ENCODE measurements around the gene MVK. TPM values are rescaled to one million over a fixed set of nuclear protein-coding genes. Genes with fewer than 3 reads are reported as not detected.

Gene MVK
- total RNA-seq, 4 donors from 2014 or later = 7.1 to 12.0 (median 9.9) TPM

DNA sequence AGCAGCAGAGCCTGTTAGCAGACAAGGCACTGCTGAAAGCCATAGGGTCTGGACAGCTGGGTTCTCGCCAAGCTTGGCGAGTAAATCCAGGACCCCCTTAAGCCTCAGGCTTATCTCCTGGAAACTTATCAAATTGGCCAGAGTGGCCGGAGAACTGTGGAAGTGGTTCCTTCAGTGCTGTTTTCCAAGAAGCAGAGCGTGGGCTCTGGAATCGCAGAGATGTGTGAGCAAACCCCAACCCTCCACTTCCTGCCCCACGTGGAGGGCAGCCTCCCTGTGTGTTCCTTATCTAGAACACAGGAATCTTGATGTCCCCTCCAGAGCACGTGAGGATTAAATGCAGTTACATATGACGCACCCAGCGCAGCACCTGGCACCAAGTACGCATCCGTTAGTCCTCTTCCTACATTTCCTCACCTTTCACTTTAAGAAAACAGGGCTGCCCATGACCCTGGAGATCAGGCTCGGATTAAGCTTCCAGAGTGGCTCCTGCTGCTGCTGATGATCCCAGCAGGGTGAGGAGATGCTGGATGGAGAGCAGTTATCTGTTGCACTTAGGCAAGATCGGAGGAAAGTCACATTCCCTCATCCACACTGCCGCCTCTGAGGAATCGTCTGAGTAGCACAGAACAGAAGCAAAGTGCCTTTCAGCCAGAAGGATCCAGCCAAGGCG, 35.3 kb upstream of the MVK start:
- ATAC-seq (ENCODE audit: low FRiP score) (no peak), DNase-seq (ENCODE audit: low spot score) (no peak)
- TF ChIP-seq, protein P1, sequence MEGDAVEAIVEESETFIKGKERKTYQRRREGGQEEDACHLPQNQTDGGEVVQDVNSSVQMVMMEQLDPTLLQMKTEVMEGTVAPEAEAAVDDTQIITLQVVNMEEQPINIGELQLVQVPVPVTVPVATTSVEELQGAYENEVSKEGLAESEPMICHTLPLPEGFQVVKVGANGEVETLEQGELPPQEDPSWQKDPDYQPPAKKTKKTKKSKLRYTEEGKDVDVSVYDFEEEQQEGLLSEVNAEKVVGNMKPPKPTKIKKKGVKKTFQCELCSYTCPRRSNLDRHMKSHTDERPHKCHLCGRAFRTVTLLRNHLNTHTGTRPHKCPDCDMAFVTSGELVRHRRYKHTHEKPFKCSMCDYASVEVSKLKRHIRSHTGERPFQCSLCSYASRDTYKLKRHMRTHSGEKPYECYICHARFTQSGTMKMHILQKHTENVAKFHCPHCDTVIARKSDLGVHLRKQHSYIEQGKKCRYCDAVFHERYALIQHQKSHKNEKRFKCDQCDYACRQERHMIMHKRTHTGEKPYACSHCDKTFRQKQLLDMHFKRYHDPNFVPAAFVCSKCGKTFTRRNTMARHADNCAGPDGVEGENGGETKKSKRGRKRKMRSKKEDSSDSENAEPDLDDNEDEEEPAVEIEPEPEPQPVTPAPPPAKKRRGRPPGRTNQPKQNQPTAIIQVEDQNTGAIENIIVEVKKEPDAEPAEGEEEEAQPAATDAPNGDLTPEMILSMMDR (IDR thresholded peaks at IDR 0.05) = no peak

DNA sequence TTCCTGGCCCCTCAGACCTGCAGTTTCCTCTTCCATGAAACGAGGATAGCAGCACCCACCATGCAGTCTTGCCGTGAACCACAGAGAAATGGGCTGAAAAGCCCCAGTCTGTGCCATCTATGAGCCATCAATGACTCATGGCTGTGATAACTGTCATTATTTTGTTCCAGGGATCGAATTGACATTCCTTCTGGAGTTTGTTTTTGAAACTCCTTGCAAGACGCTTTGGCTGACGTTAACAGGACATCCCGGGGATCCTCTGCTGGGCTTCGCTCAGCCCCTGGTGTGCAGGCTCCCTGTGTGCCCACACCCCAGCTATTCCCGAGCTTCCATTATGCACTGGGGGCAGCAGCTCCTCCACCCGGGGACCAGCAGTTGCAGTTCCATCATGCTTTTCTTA, 34.1 kb upstream of the MVK start:
- no peak for ATAC-seq (ENCODE audit: low FRiP score)
- DNase-seq (ENCODE audit: low spot score) = no peak
- TF ChIP-seq, protein P1 (IDR thresholded peaks at IDR 0.05) = no peak

DNA sequence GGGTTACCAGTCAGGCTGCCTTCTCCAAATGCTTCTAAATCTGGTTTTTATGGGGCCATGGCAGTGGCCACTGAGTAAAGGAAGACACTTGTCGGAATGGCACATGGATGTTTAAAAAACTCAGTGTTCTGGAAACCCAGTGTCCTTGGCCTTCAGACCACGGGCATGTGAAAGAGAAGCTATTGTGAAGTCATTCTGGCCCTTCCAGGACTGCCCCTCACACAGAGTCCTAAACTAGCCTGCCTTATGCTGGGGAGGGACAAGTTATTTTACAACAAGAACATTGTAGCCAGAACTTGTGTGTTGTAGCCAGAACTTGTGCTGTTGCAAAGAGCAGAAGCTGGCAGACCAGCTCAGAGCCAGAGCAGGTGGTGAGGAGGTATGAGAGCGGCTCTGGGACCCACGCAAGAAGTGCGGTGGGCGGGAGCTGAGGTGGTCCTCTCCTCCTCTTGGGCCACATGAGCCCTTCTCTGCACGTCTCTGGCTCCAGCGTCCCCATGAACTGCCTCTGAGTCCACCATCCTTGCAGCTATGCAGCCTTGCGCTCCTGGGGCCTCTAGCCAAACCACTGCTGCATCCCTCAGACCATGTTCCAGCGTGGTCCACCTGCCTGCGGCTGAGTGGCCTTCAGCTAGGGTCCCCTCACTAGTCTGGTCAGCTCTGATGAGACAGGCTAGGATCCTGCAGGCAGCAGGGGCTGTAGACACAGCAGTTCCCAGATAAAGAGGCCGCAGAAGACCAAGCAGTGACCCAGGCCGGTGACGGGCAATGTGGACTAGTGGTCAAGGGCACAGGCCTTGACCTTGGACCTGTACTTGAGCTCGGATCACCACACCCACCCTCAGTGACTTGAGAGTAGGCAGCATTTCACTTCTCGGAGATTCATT, 32.8 kb upstream of the MVK start:
- TF ChIP-seq, protein P1 (IDR thresholded peaks at IDR 0.05) = no peak
- ATAC-seq (ENCODE audit: low FRiP score) (no peak), DNase-seq (ENCODE audit: low spot score) (no peak)

DNA sequence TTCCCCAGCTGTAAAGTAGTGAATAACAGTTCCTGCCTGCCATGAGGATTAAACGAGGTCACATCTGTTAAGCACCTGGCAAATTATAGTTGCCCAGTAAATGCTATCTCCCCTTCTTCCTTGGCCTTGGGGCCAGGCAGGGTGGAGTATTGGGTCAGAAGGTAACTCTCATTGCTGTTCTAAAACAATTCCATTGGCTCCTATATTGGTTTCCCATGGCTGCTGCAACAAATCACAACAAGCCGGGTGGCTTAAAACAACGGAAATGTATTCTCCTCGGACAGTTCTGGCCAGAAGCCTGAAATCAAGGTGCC, 32.2 kb upstream of the MVK start:
- TF ChIP-seq, protein P1 (IDR thresholded peaks at IDR 0.05) = no peak
- DNase-seq (ENCODE audit: low spot score) (no peak), ATAC-seq (ENCODE audit: low FRiP score) (no peak)

DNA sequence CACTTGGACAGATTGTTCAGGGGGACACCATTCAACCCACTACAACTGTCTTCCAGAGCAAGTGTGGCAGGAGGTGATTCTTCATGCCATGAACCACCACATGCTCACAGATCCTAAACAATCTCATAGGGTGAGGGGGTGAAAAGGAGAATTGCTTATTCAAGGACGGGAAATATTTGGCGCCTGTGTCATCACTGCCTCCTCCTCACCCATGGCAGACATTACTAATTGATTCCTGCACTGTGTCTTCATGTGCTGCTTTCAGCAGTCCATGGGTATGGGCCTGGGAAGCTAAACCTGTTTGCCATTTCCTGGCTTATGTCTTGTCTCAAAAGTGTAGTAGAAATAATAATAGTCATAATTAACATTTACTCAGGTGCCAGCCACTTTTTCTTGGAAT, 31.6 kb upstream of the MVK start:
- TF ChIP-seq, protein P1 (IDR thresholded peaks at IDR 0.05) = no peak

DNA sequence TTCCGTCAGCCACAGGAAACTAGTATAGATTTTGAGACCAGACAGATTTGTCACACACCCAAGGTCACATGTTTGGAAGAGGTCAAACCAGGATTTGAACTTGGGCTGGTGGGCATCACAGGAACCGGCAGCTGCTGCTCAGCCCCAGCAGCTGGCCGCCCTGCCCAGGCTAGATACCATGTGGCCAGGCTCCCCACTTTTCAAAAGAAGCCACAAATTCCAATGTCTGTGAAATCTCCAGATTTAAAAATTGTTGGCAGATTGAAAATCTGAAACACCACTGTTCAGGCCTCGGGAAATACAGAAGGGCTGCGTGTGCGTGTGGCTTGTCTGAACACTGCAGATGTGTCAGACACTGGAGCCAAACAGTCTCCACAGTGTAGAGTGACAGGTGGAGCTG, 30.7 kb upstream of the MVK start:
- DNase-seq (ENCODE audit: low spot score) (no peak), ATAC-seq (ENCODE audit: low FRiP score) (no peak)
- TF ChIP-seq, protein P1 (IDR thresholded peaks at IDR 0.05) = no peak

More for the DNA sequence above, 31.6 kb upstream of the MVK start:
- DNase-seq (ENCODE audit: low spot score) (no peak), ATAC-seq (ENCODE audit: low FRiP score) (no peak)
